GM18511 (cell line): ENCODE data around the gene GDI1.

Experiments
- ATAC-seq: cut with Tn5 transposase; IDR thresholded peaks from one replicate; pipeline ENCODE4 v1.9.1; 2021; ENCODE audit warnings: mild to moderate bottlenecking, moderate library complexity; ENCODE audit not compliant: unreplicated experiment

Gene GDI1

DNA sequence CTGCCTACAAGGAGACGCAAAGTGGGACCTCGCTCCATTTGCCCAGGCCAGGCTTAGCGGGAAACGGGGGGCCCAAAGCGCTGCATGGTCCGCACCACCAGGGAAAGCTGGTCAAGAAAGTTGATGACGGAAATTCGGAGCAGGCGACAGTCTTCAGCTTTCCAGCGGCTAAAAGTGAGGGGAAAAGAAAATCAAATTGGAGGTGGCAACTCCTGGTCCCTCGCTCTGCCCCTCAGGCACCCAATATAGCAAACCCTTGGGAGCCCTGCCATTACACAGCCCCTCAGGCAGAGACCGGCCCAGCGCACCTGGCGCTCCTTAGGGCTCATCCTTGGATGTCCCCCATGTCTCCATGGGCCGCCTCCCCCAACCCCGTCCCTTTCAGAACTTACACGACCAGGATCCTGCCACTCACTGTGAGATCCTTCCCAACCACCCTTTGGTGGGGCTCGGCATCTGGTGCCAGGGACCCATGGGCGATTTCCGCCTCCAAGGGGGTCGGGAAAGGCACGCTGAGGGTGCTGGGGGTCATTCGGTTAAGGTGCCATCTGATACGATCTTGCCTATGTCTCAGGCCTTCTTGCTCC, 41.0 kb downstream of the GDI1 start:
- no peak for ATAC-seq

GRCh38 chrX:154478728-154479622, 42.0 kb downstream of the GDI1 start, which contains the start of gene LAGE3:
Gene LAGE3 (minus strand): TSS chrX:154479281. CDS start chrX:154478915, 366 bp downstream.
- ATAC-seq = peak; percentile 86

DNA sequence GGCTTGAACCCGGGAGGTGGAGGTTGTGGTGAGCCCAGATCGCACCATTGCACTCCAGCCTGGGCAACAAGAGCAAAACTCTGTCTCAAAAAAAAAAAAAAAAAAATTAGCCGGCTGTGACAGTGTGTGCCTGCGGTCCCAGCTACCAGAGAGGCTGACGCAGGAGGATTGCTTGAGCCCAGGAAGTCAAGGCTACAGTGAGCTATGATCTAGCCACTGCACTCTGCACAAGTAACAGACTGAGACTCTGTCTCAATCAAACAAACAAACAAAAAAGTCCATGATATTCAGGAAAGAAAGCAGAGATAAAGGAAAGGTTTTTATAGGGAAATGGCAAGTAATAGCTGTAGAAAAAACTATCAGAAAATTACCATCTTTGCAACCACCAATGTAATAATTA, 44.2 kb downstream of the GDI1 start:
- ATAC-seq = no peak

- ATAC-seq = no peak
Measured at GRCh38 chrX:154481911-154482601, 45.1 kb downstream of the GDI1 start.

GRCh38 chrX:154482786-154483185, 45.8 kb downstream of the GDI1 start:
- no peak for ATAC-seq

- ATAC-seq = no peak
Measured at GRCh38 chrX:154483325-154483724, 46.4 kb downstream of the GDI1 start.

DNA sequence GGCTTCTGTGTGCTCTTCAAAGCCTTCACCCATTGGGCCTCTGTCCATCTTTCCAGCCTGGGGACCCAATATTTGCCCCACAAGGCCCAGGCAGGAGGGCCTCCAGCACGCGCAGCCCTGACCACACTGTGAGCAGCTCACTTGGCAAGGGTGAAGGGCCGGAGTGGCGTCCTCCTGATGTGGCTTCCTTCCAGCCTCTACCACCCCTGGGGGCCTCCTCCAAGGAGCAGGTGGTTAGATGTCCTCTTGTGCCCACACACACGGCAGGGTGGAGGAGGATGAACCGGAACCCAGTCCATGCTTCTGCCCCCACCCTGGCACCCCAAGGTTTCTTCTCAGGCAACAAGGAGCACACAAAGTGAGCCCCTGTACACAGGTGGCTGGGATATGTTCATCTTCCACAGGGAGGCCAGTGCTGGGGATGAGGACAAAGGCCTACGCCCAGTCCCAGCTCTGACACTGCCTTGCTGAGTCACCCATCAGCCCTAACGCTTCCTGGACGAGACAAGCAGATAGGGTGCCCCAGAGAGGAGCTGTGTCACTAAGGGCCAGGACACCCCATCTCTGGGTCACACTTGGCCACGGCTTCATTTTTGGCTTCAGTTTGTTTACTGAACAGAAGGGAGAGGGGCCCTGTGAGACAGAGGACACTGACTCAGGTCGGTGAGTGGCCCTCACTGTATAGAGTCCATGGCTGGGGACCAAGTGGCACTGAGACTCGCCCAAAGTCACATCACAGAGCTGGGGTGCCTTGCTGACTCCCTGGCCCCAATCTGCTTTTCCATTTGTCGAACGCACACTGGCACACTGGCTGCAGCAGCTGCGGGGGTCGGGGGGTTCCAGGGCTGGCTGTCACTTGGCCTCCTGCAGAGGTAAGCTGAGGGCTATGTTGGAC, 47.5 kb downstream of the GDI1 start:
- ATAC-seq = no peak

- no peak for ATAC-seq
Measured at GRCh38 chrX:154485150-154486051, 48.4 kb downstream of the GDI1 start.

DNA sequence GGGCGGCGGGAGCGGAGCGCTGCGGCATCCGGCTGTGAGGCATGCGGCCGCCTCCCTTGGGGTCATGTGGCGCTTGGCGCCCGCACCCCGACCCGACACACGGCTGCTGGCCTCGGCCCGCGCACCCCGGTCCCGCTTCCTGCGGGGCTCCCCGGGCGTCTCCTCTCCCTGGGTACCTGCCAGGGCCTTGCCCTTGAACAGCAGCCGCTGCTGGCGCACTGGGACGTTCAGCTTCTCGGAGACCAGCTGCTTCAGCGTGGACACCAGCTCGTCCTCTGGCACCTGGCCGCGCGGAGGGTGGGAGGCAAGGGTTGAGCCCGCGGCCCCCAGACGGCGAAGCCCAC, 49.1 kb downstream of the GDI1 start:
- no peak for ATAC-seq

- ATAC-seq = no peak
Measured at GRCh38 chrX:154486396-154487207, 49.6 kb downstream of the GDI1 start, which contains the start of gene UBL4A. Gene UBL4A (minus strand): TSS chrX:154486615. CDS start chrX:154486584, 31 bp downstream.

DNA sequence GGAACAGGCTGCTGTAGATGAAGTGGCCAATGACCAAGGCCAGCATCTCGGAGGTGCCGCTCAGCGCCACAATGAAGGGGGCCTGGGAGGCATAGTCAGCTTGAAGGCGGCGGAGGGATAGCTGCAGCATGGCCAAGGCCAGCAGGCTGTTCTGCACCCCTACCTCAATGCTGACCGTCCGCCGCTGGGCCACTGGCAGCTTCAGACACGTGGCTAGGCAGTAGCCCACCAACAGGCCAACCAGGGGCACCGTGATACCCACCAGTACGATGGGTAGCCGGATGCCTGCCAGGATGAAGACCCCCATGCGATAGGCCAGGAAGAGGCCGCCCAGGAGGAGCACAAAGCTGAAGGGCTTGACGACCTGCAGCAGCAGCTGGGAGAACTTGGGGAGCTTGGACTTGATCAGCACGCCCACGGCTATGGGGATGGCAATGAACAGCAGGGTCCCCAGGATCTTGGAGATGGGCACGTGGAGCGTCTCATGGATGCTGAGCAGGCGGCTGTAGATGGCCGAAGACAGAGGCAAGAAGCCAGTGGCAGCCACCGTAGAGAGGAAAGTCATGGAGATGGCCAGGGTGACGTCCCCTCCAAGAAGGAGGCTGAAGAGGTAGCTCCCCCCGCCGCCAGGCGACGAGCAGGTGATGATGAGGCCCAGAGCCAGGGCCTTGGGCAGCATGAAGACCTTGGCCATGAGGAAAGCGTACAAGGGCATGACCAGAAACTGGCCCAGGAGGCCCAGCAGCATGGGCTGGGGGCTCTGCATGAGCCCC, 50.8 kb downstream of the GDI1 start:
- no peak for ATAC-seq

- ATAC-seq = no peak
Measured at GRCh38 chrX:154488336-154489075, 51.6 kb downstream of the GDI1 start.

DNA sequence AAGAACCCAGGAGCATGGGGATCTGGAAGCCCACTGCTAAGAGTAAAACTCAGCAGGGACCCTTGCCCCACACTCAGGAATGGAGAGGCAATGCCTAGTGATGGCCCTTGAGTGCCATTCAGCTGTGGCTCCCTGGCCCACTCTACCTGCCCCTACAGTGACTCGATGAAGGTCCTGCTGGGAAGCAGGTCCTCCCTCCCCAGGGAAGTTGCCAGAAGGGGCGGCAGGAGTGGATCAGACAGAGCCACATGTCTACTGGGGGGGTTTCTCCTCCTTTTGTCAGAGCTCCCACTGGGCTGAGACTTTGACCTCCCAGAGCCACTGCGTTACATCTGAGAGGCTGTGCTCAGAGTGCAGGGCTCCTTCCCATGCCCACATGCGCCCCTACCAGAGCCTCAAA, 52.2 kb downstream of the GDI1 start:
- ATAC-seq = no peak

- peak; percentile 22 for ATAC-seq
Measured at GRCh38 chrX:154490021-154490413, 53.1 kb downstream of the GDI1 start.

GRCh38 chrX:154490414-154491083, 53.6 kb downstream of the GDI1 start, which contains the start of gene SLC10A3:
Gene SLC10A3 (minus strand): TSS chrX:154490629. CDS start chrX:154488940, 1,689 bp downstream.
- peak; percentile 82 for ATAC-seq
